ENCODE data around the gene SRRM4. TPM values are rescaled to one million over a fixed set of nuclear protein-coding genes. Genes with fewer than 3 reads are reported as not detected.

SRRM4 gene
- total and polyA plus RNA-seq, 5 donors from 2014 or later: not detected

DNA sequence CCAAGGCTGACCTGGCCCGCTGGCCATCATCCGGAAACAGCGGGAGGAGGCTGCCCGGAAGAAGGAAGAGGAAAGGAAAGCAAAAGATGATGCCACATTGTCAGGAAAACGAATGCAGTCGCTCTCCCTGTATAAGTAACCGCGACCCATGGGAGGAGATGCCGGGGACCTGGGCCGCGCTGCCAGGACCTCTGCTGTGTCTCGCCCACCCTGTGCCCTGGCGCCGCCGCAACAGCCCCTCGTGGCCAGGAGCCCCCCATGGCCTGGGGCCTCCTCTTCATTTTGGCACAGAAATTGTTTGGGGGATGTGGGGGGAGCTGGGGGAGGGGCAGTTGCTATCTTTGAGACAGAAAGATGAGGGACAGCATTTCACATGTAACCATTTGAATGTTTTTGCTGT is 213.9 kb downstream of the SRRM4 start:
- no peaks in the 10 kb centered on the region for H3K27me3 Mint-ChIP-seq
- H3K4me1 ChIP-seq (ENCODE audit: control insufficient read depth, insufficient read depth, low read length, poor library complexity, severe bottlenecking): no peaks in the 10 kb centered on the region
- H3K9me3 Mint-ChIP-seq: peaks cover 0 to 4% (median 1%) of the 10 kb centered on the region in 7 donors
- no peaks in the 10 kb centered on the region for H3K9me3 ChIP-seq (ENCODE audit: control insufficient read depth in 2 of 2, low read length in 2 of 2)
- ATAC-seq (ENCODE audit: low read depth in 2 of 2): no peak
- no peak overlapping the region for H3K4me3 Mint-ChIP-seq
- no peaks in the 10 kb centered on the region for H3K4me1 Mint-ChIP-seq
- no peaks in the 10 kb centered on the region for H3K36me3 ChIP-seq (ENCODE audit: control insufficient read depth, insufficient read depth, low read length)
- no peak overlapping the region for H3K27ac ChIP-seq (ENCODE audit: insufficient read depth, low read length, poor library complexity, severe bottlenecking)
- no peak overlapping the region for H3K4me3 ChIP-seq (ENCODE audit: low read depth, low read length)
- H3K36me3 Mint-ChIP-seq: no peaks in the 10 kb centered on the region
- H3K27me3 ChIP-seq (ENCODE audit: control insufficient read depth, insufficient read depth, low read length): no peaks in the 10 kb centered on the region
- no peak for DNase-seq
- H3K27ac Mint-ChIP-seq: no peak overlapping the region

DNA sequence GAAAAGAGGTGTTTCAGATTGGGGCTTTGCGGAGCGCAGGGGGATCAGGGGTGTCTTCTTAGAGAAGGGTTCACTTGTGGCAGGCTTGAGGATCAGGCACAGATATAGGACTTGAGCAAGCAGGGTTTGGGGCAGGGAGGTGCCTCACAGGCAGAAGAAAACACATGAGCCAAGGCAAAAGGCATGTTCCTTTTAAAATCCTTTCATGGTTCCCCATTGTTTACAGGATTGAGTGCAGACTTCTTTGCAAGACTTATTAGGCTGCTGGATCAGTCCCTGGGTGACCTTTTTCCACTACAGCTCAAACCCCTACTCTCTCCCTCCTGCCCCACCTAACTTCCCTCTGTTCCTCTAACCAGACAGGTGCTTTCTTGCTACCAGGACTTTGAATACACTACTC is 217.1 kb downstream of the SRRM4 start:
- no peak overlapping the region for H3K4me3 ChIP-seq (ENCODE audit: low read depth, low read length)
- no peak for DNase-seq
- H3K27me3 ChIP-seq (ENCODE audit: control insufficient read depth, insufficient read depth, low read length): no peaks in the 10 kb centered on the region
- H3K36me3 ChIP-seq (ENCODE audit: control insufficient read depth, insufficient read depth, low read length): no peaks in the 10 kb centered on the region
- Mint-ChIP-seq H3K4me1 (no peaks in the 10 kb centered on the region), H3K27ac (no peak overlapping the region), H3K27me3 (no peaks in the 10 kb centered on the region), H3K9me3 (peaks cover 0 to 4% (median 1%) of the 10 kb centered on the region in 7 donors), H3K36me3 (no peaks in the 10 kb centered on the region), H3K4me3 (no peak overlapping the region)
- no peak for ATAC-seq (ENCODE audit: low read depth in 2 of 2)
- H3K4me1 ChIP-seq (ENCODE audit: control insufficient read depth, insufficient read depth, low read length, poor library complexity, severe bottlenecking): no peaks in the 10 kb centered on the region
- no peaks in the 10 kb centered on the region for H3K9me3 ChIP-seq (ENCODE audit: control insufficient read depth in 2 of 2, low read length in 2 of 2)
- H3K27ac ChIP-seq (ENCODE audit: insufficient read depth, low read length, poor library complexity, severe bottlenecking): no peak overlapping the region

DNA sequence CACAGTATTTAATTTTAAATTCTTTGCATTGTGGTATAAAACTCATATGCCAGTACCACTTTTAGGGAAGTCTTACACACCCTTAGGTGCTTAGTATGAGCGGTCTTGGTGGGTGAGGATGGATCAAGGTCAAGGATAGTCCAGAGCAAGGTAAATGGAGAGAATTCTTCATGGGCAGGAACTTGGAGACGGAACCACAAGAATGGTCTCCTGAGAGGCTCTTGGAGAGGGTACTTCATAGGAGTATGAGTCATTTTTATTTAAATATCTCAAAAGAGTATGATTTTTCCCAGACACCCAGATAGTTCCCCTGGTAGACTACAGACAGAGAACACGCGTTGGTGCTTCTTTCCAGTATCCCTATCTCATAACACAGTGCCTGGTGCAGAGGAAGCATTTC is 219.3 kb downstream of the SRRM4 start:
- Histone ChIP-seq H3K27ac (ENCODE audit: insufficient read depth, low read length, poor library complexity, severe bottlenecking) (no peak overlapping the region), H3K9me3 (ENCODE audit: control insufficient read depth in 2 of 2, low read length in 2 of 2) (no peaks in the 10 kb centered on the region), H3K36me3 (ENCODE audit: control insufficient read depth, insufficient read depth, low read length) (no peaks in the 10 kb centered on the region), H3K4me1 (ENCODE audit: control insufficient read depth, insufficient read depth, low read length, poor library complexity, severe bottlenecking) (no peaks in the 10 kb centered on the region), H3K4me3 (ENCODE audit: low read depth, low read length) (no peak overlapping the region), H3K27me3 (ENCODE audit: control insufficient read depth, insufficient read depth, low read length) (no peaks in the 10 kb centered on the region)
- no peak for DNase-seq
- no peak for ATAC-seq (ENCODE audit: low read depth in 2 of 2)
- no peak overlapping the region for H3K4me3 Mint-ChIP-seq
- H3K4me1 Mint-ChIP-seq: no peaks in the 10 kb centered on the region
- no peak overlapping the region for H3K27ac Mint-ChIP-seq
- peaks cover 0 to 2% (median 0%) of the 10 kb centered on the region in 7 donors for H3K9me3 Mint-ChIP-seq
- no peaks in the 10 kb centered on the region for H3K27me3 Mint-ChIP-seq
- H3K36me3 Mint-ChIP-seq: no peaks in the 10 kb centered on the region

DNA sequence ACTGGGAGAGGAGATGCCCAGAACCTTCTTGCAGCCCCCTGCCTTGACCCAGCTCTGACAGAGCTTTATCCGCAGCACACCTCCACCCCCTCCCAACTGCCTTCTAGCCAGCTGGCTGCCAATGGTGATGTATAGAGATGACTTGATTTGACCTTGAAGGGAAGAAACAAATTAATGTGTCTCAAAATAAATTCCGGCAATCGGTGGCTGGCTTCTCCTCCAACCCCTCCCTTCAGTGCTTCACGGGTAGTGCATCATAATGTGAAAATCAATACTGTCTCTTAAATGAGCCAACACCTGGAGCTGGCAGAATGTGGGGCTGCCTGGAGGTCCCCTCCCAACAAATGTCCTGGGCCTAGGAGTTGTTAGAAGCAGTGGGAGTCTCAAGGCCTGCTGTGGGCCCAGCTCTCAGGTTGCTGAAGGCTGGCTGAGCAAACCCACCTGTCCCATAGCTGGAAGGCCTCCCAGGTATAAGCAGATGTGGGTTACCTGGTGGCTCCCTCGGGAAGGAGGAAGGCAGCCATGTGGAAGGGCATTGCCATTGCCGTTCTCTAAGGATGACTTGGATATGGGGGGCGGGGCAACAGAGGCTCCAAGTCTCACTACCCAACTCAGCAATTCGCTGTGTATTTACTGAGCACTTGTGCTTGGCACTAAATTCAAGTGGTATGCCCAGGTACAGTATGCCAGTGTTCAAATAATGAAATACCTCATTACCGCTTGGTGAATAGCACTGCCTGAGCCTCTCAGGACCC is 220.6 kb downstream of the SRRM4 start:
- H3K36me3 ChIP-seq (ENCODE audit: control insufficient read depth, insufficient read depth, low read length): no peaks in the 10 kb centered on the region
- DNase-seq (no peak), ATAC-seq (ENCODE audit: low read depth in 2 of 2) (no peak)
- no peak overlapping the region for H3K4me3 Mint-ChIP-seq
- no peaks in the 10 kb centered on the region for H3K4me1 Mint-ChIP-seq
- peaks cover 0 to 2% (median 0%) of the 10 kb centered on the region in 7 donors for H3K9me3 Mint-ChIP-seq
- H3K9me3 ChIP-seq (ENCODE audit: control insufficient read depth in 2 of 2, low read length in 2 of 2): no peaks in the 10 kb centered on the region
- no peak overlapping the region for H3K27ac ChIP-seq (ENCODE audit: insufficient read depth, low read length, poor library complexity, severe bottlenecking)
- H3K4me3 ChIP-seq (ENCODE audit: low read depth, low read length): no peak overlapping the region
- H3K36me3 Mint-ChIP-seq: no peaks in the 10 kb centered on the region
- no peak overlapping the region for H3K27ac Mint-ChIP-seq
- no peaks in the 10 kb centered on the region for H3K4me1 ChIP-seq (ENCODE audit: control insufficient read depth, insufficient read depth, low read length, poor library complexity, severe bottlenecking)
- no peaks in the 10 kb centered on the region for H3K27me3 Mint-ChIP-seq
- H3K27me3 ChIP-seq (ENCODE audit: control insufficient read depth, insufficient read depth, low read length): no peaks in the 10 kb centered on the region

DNA sequence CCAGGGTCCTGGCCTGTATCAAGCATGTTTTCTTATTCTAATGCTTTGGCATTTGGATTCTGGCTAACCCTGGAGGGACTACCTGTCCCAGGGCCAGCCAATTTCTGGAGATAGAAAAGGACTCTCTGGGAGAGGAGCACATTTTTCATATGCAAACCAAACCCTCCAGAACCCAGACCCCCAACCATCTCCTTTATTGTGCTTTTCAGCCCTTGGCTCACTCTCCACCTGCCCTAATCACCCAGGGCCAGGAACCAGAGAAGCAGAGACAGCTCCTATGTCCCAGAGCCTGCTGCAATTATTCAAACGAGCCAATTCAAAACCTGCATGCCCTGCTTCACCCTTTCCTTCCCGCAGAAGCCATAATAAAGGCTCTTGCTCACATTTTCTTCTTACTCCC is 221.2 kb downstream of the SRRM4 start:
- Mint-ChIP-seq H3K36me3 (no peaks in the 10 kb centered on the region), H3K27ac (no peak overlapping the region), H3K4me3 (no peak overlapping the region), H3K4me1 (no peaks in the 10 kb centered on the region), H3K9me3 (peaks cover 0 to 2% (median 0%) of the 10 kb centered on the region in 7 donors), H3K27me3 (no peaks in the 10 kb centered on the region)
- Histone ChIP-seq H3K36me3 (ENCODE audit: control insufficient read depth, insufficient read depth, low read length) (no peaks in the 10 kb centered on the region), H3K27me3 (ENCODE audit: control insufficient read depth, insufficient read depth, low read length) (no peaks in the 10 kb centered on the region), H3K4me1 (ENCODE audit: control insufficient read depth, insufficient read depth, low read length, poor library complexity, severe bottlenecking) (no peaks in the 10 kb centered on the region), H3K4me3 (ENCODE audit: low read depth, low read length) (no peak overlapping the region), H3K27ac (ENCODE audit: insufficient read depth, low read length, poor library complexity, severe bottlenecking) (no peak overlapping the region), H3K9me3 (ENCODE audit: control insufficient read depth in 2 of 2, low read length in 2 of 2) (no peaks in the 10 kb centered on the region)
- DNase-seq: no peak
- ATAC-seq (ENCODE audit: low read depth in 2 of 2): no peak

DNA sequence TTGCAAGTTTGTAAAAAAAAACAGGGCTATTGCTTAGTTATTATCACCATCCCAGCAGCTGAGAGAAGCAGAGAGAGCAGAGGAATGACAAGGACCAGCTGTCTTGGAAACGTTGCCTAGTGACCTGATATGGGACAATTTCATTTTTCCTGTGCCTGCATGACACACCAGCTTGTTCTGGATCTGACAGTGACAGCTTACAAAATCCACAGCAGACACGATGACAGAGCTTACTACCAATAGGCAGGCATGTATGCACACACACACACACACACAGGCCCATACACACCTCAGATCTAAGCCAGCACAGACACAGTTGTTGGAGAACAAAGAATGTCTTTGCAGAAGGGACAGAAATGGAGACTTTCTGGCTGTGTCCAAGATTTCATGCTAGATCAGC is 222.8 kb downstream of the SRRM4 start:
- Histone ChIP-seq H3K36me3 (ENCODE audit: control insufficient read depth, insufficient read depth, low read length) (no peaks in the 10 kb centered on the region), H3K4me3 (ENCODE audit: low read depth, low read length) (no peak overlapping the region), H3K27ac (ENCODE audit: insufficient read depth, low read length, poor library complexity, severe bottlenecking) (no peak overlapping the region), H3K4me1 (ENCODE audit: control insufficient read depth, insufficient read depth, low read length, poor library complexity, severe bottlenecking) (no peaks in the 10 kb centered on the region), H3K9me3 (ENCODE audit: control insufficient read depth in 2 of 2, low read length in 2 of 2) (no peaks in the 10 kb centered on the region), H3K27me3 (ENCODE audit: control insufficient read depth, insufficient read depth, low read length) (no peaks in the 10 kb centered on the region)
- DNase-seq (no peak), ATAC-seq (ENCODE audit: low read depth in 2 of 2) (no peak)
- Mint-ChIP-seq H3K9me3 (peaks cover 0 to 2% (median 0%) of the 10 kb centered on the region in 7 donors), H3K4me3 (no peak overlapping the region), H3K4me1 (no peaks in the 10 kb centered on the region), H3K27me3 (no peaks in the 10 kb centered on the region), H3K36me3 (no peaks in the 10 kb centered on the region), H3K27ac (no peak overlapping the region)

DNA sequence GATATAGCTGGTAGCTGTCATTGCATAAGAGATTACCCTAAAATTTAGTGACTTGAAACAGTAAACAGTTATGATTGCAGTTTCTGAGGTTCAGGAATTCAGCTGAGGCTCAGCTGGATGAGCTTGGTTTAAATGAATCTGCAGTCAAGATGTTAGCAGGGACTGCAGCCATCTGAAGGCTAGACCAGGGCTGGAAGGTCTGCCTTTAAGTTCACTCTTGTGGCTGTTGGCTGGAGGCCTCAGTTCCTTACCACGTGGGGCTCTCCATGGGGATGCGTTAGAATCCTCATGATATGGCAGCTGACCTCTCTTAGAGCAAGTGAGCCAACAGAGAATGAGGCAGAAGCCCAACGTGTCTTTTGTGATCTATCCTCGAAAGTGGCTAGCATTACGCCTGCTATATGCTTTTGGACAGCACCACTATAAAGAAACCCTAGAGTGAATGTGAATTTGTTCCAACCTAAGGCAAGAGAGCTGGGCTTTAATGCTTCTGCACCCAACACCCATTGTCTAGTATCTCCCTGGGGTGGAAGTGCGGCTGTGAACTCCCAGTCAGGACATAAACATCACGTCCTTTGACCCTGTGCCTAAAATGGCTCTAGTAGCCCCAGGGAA is 223.4 kb downstream of the SRRM4 start:
- no peak overlapping the region for H3K27ac ChIP-seq (ENCODE audit: insufficient read depth, low read length, poor library complexity, severe bottlenecking)
- peaks cover 0 to 2% (median 0%) of the 10 kb centered on the region in 7 donors for H3K9me3 Mint-ChIP-seq
- H3K36me3 ChIP-seq (ENCODE audit: control insufficient read depth, insufficient read depth, low read length): no peaks in the 10 kb centered on the region
- H3K9me3 ChIP-seq (ENCODE audit: control insufficient read depth in 2 of 2, low read length in 2 of 2): no peaks in the 10 kb centered on the region
- no peak overlapping the region for H3K4me3 Mint-ChIP-seq
- no peaks in the 10 kb centered on the region for H3K27me3 Mint-ChIP-seq
- H3K4me1 ChIP-seq (ENCODE audit: control insufficient read depth, insufficient read depth, low read length, poor library complexity, severe bottlenecking): no peaks in the 10 kb centered on the region
- no peaks in the 10 kb centered on the region for H3K36me3 Mint-ChIP-seq
- DNase-seq: no peak
- no peaks in the 10 kb centered on the region for H3K4me1 Mint-ChIP-seq
- ATAC-seq (ENCODE audit: low read depth in 2 of 2): no peak
- H3K4me3 ChIP-seq (ENCODE audit: low read depth, low read length): no peak overlapping the region
- H3K27me3 ChIP-seq (ENCODE audit: control insufficient read depth, insufficient read depth, low read length): no peaks in the 10 kb centered on the region
- no peak overlapping the region for H3K27ac Mint-ChIP-seq
